ENCODE results near the gene ZNF580. TPM values are rescaled to one million over a fixed set of nuclear protein-coding genes. Genes with fewer than 3 reads are reported as not detected.

ZNF580 gene
- total RNA-seq, 1 donor from 2014 or later, result 35.8 TPM

GRCh38 chr19:55619286-55619685 lies 21.5 kb upstream of the ZNF580 start:
- Histone ChIP-seq H3K36me3 (ENCODE audit: insufficient read depth, low read length) (no peaks in the 10 kb centered on the region), H3K27ac (ENCODE audit: low read depth, low read length) (no peak overlapping the region), H3K4me1 (ENCODE audit: insufficient read depth, low read length) (no peaks in the 10 kb centered on the region), H3K27me3 (ENCODE audit: insufficient read depth, low read length) (no peaks in the 10 kb centered on the region), H3K9me3 (ENCODE audit: insufficient read depth, low read depth, low read length) (no peaks in the 10 kb centered on the region), H2AFZ (ENCODE audit: low read depth, low read length) (no peak overlapping the region), H3K4me3 (ENCODE audit: insufficient read depth, low read depth, low read length) (no peak overlapping the region), H3K79me2 (ENCODE audit: insufficient read depth, low read length) (peaks cover 12% of the 10 kb centered on the region), H3K9ac (ENCODE audit: low read length) (no peak overlapping the region), H4K20me1 (ENCODE audit: insufficient read depth, low read length) (peaks cover 17% of the 10 kb centered on the region), H3K4me2 (ENCODE audit: low read length) (no peak overlapping the region)
- Mint-ChIP-seq H3K4me1 (ENCODE audit: low read depth, unreplicated experiment) (peaks cover 6% of the 10 kb centered on the region), H3K27ac (ENCODE audit: unreplicated experiment) (peak overlapping the region; percentile 1), H3K4me3 (ENCODE audit: unreplicated experiment) (no peak overlapping the region), H3K36me3 (ENCODE audit: low read depth, unreplicated experiment) (peaks cover 8% of the 10 kb centered on the region), H3K9me3 (ENCODE audit: unreplicated experiment) (no peaks in the 10 kb centered on the region), H3K27me3 (ENCODE audit: low read depth, unreplicated experiment) (no peaks in the 10 kb centered on the region)
- FAIRE-seq (no peak), DNase-seq (ENCODE audit: low read depth) (no peak)
- TF ChIP-seq, protein P1, sequence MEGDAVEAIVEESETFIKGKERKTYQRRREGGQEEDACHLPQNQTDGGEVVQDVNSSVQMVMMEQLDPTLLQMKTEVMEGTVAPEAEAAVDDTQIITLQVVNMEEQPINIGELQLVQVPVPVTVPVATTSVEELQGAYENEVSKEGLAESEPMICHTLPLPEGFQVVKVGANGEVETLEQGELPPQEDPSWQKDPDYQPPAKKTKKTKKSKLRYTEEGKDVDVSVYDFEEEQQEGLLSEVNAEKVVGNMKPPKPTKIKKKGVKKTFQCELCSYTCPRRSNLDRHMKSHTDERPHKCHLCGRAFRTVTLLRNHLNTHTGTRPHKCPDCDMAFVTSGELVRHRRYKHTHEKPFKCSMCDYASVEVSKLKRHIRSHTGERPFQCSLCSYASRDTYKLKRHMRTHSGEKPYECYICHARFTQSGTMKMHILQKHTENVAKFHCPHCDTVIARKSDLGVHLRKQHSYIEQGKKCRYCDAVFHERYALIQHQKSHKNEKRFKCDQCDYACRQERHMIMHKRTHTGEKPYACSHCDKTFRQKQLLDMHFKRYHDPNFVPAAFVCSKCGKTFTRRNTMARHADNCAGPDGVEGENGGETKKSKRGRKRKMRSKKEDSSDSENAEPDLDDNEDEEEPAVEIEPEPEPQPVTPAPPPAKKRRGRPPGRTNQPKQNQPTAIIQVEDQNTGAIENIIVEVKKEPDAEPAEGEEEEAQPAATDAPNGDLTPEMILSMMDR (IDR thresholded peaks at IDR 0.05; ENCODE audit: insufficient read depth, low read depth, low read length), result no peak
- TF ChIP-seq EZH2 (IDR thresholded peaks at IDR 0.05; ENCODE audit: insufficient read depth, low read length), result no peak

DNA sequence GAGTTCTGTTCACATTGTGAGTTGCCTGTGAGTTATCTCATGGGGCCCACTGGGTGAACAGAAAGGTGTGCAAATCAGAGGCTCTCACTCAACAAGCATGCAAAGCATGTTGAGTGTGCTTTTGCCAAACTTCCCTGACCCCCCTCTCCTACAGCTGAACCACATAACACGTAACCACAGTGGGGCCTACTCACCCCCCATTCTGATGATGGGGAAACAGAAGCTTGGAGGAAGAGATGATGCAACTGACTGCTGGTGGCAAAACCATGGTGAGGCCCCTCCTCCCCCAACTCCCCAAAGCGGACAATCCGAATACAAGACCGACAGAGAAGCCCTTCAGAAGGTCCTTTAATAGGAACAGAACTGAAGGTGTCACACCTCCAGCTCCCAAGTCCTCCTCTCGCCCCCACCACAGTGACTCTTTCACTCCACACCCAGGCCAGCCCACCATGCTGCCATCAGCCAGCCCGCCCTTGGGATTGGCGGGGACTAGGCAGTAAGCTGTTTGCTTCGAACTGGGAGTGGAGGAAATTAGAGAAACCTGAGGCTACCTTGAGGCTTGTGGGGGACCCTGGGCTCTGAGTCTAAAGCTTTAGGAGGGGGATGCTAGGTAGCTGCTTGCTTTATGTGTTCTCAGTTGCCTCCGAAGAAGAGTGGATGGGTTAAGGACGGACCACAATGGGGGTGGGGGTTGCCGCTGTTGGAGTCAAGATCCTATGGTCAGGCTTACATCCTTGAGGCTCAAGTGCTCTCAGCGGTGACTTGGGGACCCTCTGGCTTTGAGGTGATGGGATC lies 20.2 kb upstream of the ZNF580 start:
- Histone ChIP-seq H3K36me3 (ENCODE audit: insufficient read depth, low read length) (no peaks in the 10 kb centered on the region), H3K9me3 (ENCODE audit: insufficient read depth, low read depth, low read length) (no peaks in the 10 kb centered on the region), H3K4me3 (ENCODE audit: insufficient read depth, low read depth, low read length) (no peak overlapping the region), H3K4me2 (ENCODE audit: low read length) (no peak overlapping the region), H3K79me2 (ENCODE audit: insufficient read depth, low read length) (peaks cover 12% of the 10 kb centered on the region), H3K27me3 (ENCODE audit: insufficient read depth, low read length) (no peaks in the 10 kb centered on the region), H3K9ac (ENCODE audit: low read length) (no peak overlapping the region), H4K20me1 (ENCODE audit: insufficient read depth, low read length) (peaks cover 17% of the 10 kb centered on the region), H3K27ac (ENCODE audit: low read depth, low read length) (no peak overlapping the region), H2AFZ (ENCODE audit: low read depth, low read length) (no peak overlapping the region), H3K4me1 (ENCODE audit: insufficient read depth, low read length) (no peaks in the 10 kb centered on the region)
- H3K9me3 Mint-ChIP-seq (ENCODE audit: unreplicated experiment), result no peaks in the 10 kb centered on the region
- H3K36me3 Mint-ChIP-seq (ENCODE audit: low read depth, unreplicated experiment), result peaks cover 8% of the 10 kb centered on the region
- no peaks in the 10 kb centered on the region for H3K27me3 Mint-ChIP-seq (ENCODE audit: low read depth, unreplicated experiment)
- DNase-seq (ENCODE audit: low read depth) (no peak), FAIRE-seq (peak; percentile 34)
- no peak overlapping the region for H3K4me3 Mint-ChIP-seq (ENCODE audit: unreplicated experiment)
- H3K4me1 Mint-ChIP-seq (ENCODE audit: low read depth, unreplicated experiment), result peaks cover 6% of the 10 kb centered on the region
- H3K27ac Mint-ChIP-seq (ENCODE audit: unreplicated experiment), result peak overlapping the region; percentile 53
- TF ChIP-seq, protein P1 (IDR thresholded peaks at IDR 0.05; ENCODE audit: insufficient read depth, low read depth, low read length), result no peak
- TF ChIP-seq EZH2 (IDR thresholded peaks at IDR 0.05; ENCODE audit: insufficient read depth, low read length), result no peak

GRCh38 chr19:55621205-55621672 lies 19.6 kb upstream of the ZNF580 start:
- FAIRE-seq (no peak), DNase-seq (ENCODE audit: low read depth) (no peak)
- H3K9me3 Mint-ChIP-seq (ENCODE audit: unreplicated experiment), result no peaks in the 10 kb centered on the region
- H3K79me2 ChIP-seq (ENCODE audit: insufficient read depth, low read length), result peaks cover 8% of the 10 kb centered on the region
- H4K20me1 ChIP-seq (ENCODE audit: insufficient read depth, low read length), result peaks cover 17% of the 10 kb centered on the region
- no peak overlapping the region for H3K27ac Mint-ChIP-seq (ENCODE audit: unreplicated experiment)
- H3K4me2 ChIP-seq (ENCODE audit: low read length), result no peak overlapping the region
- H3K4me1 ChIP-seq (ENCODE audit: insufficient read depth, low read length), result no peaks in the 10 kb centered on the region
- no peak overlapping the region for H3K4me3 Mint-ChIP-seq (ENCODE audit: unreplicated experiment)
- no peak overlapping the region for H3K9ac ChIP-seq (ENCODE audit: low read length)
- H3K27me3 Mint-ChIP-seq (ENCODE audit: low read depth, unreplicated experiment), result no peaks in the 10 kb centered on the region
- no peaks in the 10 kb centered on the region for H3K27me3 ChIP-seq (ENCODE audit: insufficient read depth, low read length)
- TF ChIP-seq EZH2 (IDR thresholded peaks at IDR 0.05; ENCODE audit: insufficient read depth, low read length), result no peak
- TF ChIP-seq, protein P1 (IDR thresholded peaks at IDR 0.05; ENCODE audit: insufficient read depth, low read depth, low read length), result no peak
- H3K4me3 ChIP-seq (ENCODE audit: insufficient read depth, low read depth, low read length), result no peak overlapping the region
- H2AFZ ChIP-seq (ENCODE audit: low read depth, low read length), result no peak overlapping the region
- no peaks in the 10 kb centered on the region for H3K9me3 ChIP-seq (ENCODE audit: insufficient read depth, low read depth, low read length)
- H3K36me3 Mint-ChIP-seq (ENCODE audit: low read depth, unreplicated experiment), result peaks cover 8% of the 10 kb centered on the region
- H3K36me3 ChIP-seq (ENCODE audit: insufficient read depth, low read length), result no peaks in the 10 kb centered on the region
- H3K27ac ChIP-seq (ENCODE audit: low read depth, low read length), result no peak overlapping the region
- peaks cover 6% of the 10 kb centered on the region for H3K4me1 Mint-ChIP-seq (ENCODE audit: low read depth, unreplicated experiment)
